HG02981 (cell line): ENCODE measurements around the gene BNIP3.

ENCODE experiments used
- ATAC-seq: cut with Tn5 transposase; IDR thresholded peaks from one replicate; pipeline ENCODE4 v1.9.1; 2021; ENCODE audit warnings: mild to moderate bottlenecking, moderate library complexity; ENCODE audit not compliant: unreplicated experiment

The BNIP3 gene

DNA sequence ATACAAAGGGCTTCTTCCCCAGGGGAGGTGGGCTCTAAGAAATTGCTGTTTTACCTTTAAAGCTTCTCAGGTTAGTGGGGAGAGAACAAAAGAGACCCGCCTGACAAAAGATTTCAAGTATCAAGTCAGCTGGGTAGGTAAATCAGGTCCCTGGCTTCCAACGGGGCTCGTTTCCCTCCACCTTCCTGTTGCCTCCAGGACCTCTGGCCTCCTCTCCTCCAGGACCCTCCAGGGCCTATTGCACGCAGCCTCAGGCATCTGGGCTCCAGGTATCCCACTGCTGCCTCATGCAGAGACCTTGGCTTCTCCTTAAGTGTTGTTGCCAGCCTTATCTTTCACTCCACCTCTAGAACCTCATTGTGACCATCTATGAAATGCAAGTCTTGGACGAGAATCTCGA lies 2.9 kb downstream of the BNIP3 start:
- ATAC-seq, result no peak

DNA sequence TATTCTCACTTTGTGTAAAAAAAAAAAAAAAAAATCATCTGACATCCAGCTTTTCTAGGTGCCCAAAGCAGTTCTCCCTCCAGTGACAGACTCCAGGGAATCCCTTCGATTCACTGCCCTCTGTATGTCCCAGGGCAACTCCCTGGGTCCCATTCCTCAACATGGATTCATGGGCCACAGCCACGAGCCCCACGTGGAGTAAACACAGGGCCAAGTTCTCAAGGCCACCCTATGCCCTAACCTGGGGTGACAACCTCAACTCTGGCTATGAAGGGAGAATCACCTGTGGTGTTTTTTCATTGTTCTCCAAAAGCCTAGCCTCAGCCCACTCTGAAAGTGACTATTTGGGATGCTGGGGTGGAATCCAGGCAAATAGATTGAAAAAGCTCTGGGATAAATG lies 3.4 kb downstream of the BNIP3 start:
- no peak for ATAC-seq

- no peak for ATAC-seq
Observed at GRCh38 chr10:131977323-131978096, 4.2 kb downstream of the BNIP3 start.

- ATAC-seq, result no peak
Observed at GRCh38 chr10:131975796-131976195, 5.9 kb downstream of the BNIP3 start.

- no peak for ATAC-seq
Observed at GRCh38 chr10:131975003-131975402, 6.7 kb downstream of the BNIP3 start.

- no peak for ATAC-seq
Observed at GRCh38 chr10:131974034-131974817, 7.5 kb downstream of the BNIP3 start.

DNA sequence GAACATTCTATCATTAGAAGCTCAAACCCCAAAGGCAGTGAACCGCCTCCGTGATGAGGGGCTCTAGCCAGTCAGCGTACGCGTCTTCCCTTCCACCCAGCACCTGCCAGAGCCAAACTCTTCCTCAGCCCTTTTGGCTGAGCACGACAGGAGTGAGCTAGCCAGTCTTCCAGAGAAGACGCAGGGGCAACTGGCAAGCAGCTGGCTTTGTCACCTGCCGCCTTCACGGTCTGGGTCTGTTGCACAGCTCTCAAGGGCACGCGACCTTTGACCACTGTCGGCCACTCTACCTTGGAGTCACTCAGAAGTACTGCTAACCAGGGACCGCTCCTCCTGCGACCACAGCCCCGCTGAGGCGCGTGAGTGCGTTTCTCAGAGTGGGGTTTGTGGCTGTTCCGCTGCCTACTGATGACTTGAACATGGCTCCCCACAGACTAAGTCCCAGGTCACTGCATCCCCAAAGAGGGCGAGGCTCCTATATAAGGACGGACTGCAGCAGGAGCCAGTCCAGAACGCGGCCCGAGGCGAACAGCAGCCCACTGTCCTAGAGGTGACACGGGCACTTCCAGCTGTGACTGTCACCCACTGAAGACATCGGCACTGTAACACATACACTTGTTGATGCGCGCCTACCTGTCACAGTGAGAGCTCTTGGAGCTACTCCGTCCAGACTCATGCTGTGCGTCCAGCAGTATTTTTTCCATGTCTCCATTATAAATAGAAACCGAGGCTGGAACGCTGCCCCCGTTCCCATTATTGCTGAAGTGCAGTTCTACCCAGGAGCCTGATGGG lies 8.4 kb downstream of the BNIP3 start:
- no peak for ATAC-seq

DNA sequence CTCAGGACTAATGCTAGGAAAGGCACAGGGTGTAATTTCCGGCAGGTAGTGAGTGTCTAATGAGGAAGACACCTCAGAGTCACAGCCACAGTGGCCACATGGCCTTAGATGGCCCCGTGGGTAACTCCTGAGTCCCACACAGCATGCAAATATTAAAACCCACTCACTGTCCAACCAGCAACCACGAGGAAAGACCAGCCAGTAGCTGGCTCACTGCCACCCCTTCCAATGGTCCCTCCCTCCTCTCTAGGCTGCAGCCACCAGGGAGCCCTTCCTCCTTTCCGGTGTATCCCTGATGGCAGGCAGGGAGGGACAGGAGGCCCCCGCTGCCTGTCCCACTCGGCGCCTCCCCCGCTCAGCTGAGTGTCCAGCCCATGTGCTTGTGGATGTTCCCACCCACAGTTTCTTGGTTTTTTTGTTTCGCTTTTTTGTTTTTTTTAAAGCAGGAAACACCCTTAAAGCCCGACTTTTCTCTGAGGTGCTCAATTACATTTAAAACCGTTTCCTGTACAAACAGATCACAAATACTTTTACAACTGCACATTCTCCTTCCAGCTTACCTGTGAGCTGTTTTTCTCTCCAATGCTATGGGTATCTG lies 9.2 kb downstream of the BNIP3 start:
- no peak for ATAC-seq

GRCh38 chr10:131971591-131971990 lies 10.1 kb downstream of the BNIP3 start:
- no peak for ATAC-seq

GRCh38 chr10:131970946-131971345 lies 10.8 kb downstream of the BNIP3 start:
- ATAC-seq, result no peak

GRCh38 chr10:131968949-131969348 lies 12.8 kb downstream of the BNIP3 start:
- ATAC-seq, result no peak

GRCh38 chr10:131964298-131964697 lies 17.4 kb downstream of the BNIP3 start:
- no peak for ATAC-seq

- ATAC-seq, result no peak
Observed at GRCh38 chr10:131963811-131964210, 17.9 kb downstream of the BNIP3 start.

- ATAC-seq, result no peak
Observed at GRCh38 chr10:131963350-131963749, 18.4 kb downstream of the BNIP3 start.

- no peak for ATAC-seq
Observed at GRCh38 chr10:131961777-131962662, 19.7 kb downstream of the BNIP3 start.

DNA sequence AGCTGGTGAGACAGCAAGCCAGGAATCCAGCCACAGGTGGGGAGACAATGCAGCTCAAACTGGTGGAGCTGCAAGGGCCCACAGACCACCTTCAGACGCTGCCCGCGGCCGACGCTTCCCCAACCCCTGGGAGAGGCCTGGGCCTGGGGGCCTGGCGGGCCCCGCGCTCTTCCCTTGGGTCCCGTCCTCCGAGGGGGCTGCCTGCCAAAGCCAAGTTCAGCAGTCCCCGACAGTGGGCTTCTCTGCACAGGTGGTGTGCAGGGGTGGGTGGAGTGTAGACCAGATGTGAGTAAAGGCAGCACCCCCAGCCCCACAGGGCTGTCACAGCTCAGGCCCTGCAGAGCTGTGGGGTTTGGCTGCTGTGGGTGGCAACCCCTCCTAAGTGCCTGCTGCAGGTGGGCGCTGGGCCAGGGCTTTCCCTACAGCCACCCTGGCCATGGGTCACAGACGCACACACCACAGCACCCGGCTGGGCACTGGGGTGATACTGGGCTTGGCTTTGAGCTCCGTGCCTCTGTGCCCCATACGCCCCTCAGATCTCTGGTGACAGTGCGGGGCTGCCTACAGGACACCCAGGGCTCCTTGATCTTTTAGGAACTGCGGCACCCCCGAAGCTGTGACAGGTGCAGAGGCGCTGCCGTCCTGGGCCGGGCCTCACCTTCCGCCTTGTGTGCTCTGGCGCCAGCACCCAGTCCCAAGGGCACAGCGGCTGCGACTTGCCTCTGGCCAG lies 20.5 kb downstream of the BNIP3 start:
- no peak for ATAC-seq

- ATAC-seq, result no peak
Observed at GRCh38 chr10:131960631-131961046, 21.1 kb downstream of the BNIP3 start.

DNA sequence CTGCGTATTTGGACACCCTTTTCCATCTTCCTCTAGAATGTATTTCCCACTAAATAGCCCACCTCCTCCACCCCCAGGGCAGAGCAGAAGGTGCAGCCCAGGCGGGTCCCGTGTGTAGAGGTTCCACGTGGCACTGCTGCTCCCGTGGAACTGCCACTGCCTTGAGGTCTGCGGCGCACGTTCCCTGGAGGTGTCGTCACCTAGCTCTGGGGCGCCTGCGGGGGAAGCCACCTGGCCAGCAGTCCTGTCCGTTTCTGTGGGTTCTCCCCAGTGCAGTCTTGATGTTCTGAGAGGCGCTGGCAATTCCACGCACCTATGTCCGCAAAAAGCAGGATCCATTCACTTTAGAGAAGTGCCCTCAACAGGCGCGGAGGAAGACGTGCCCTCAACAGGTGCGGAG lies 21.9 kb downstream of the BNIP3 start:
- no peak for ATAC-seq

DNA sequence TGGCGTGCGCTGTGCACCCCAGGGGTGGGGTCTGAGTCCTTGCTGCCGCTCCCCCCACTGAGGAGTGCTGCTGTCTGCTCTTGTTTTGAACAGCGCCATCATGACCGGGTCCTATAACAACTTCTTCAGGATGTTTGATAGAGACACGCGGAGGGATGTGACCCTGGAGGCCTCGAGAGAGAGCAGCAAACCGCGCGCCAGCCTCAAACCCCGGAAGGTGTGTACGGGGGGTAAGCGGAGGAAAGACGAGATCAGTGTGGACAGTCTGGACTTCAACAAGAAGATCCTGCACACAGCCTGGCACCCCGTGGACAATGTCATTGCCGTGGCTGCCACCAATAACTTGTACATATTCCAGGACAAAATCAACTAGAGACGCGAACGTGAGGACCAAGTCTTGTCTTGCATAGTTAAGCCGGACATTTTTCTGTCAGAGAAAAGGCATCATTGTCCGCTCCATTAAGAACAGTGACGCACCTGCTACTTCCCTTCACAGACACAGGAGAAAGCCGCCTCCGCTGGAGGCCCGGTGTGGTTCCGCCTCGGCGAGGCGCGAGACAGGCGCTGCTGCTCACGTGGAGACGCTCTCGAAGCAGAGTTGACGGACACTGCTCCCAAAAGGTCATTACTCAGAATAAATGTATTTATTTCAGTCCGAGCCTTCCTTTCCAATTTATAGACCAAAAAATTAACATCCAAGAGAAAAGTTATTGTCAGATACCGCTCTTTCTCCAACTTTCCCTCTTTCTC lies 26.0 kb downstream of the BNIP3 start:
- no peak for ATAC-seq
